Fibroblast of lung (primary cell): ENCODE results near the gene CTNNA2. TPM values are rescaled to one million over a fixed set of nuclear protein-coding genes. Genes with fewer than 3 reads are reported as not detected.
A peak's percentile ranks its signal among the peaks of the same experiment; 100 is the strongest.

Source experiments
- DNase-seq, 2 donors: peaks; one replicate each; pipeline versions ENCODE4 v3.0.0 to v3.0.0-alpha.2; 2010; ENCODE audit warnings: low read depth in 2 of 2
- H2AFZ ChIP-seq: 2 replicates; pipeline ENCODE4 v1.5.1; 2012; ENCODE audit warnings: low read length, control low read depth, inconsistent platforms
- H3K27ac ChIP-seq: 2 replicates; pipeline ENCODE4 v1.5.1; 2011; ENCODE audit warnings: low read length, control low read depth; ENCODE audit not compliant: insufficient read depth
- H3K27me3 ChIP-seq: 2 replicates; pipeline ENCODE4 v1.5.1; 2011; ENCODE audit warnings: mild to moderate bottlenecking, low read length; ENCODE audit not compliant: control insufficient read depth, insufficient read depth
- H3K36me3 ChIP-seq: 2 replicates; pipeline ENCODE4 v1.5.1; 2011; ENCODE audit warnings: low read length; ENCODE audit not compliant: control insufficient read depth, insufficient read depth
- H3K4me1 ChIP-seq: 2 replicates; pipeline ENCODE4 v1.5.1; 2011; ENCODE audit warnings: low read length; ENCODE audit not compliant: control insufficient read depth, insufficient read depth; ENCODE audit errors: extremely low read depth
- H3K4me2 ChIP-seq: 2 replicates; pipeline ENCODE4 v1.5.1; 2011; ENCODE audit warnings: low read length, control low read depth; ENCODE audit not compliant: insufficient read depth; ENCODE audit errors: extremely low read depth
- H3K4me3 ChIP-seq, 4 experiments: fragments of 200-600 bp in 1 of 4; sonication (generic) in 1 of 4; replicated peaks in 1 of 4; 2 replicates each; pipeline ENCODE4 v1.5.1; 2011 to 2016; ENCODE audit warnings: low read length in 4 of 4, low read depth in 3 of 4, mild to moderate bottlenecking in 3 of 4, control low read depth in 2 of 4, inconsistent platforms in 1 of 4, mixed read lengths in 1 of 4; ENCODE audit not compliant: insufficient read depth in 1 of 4; ENCODE audit errors: control extremely low read depth in 1 of 4
- H3K79me2 ChIP-seq: 2 replicates; pipeline ENCODE4 v1.5.1; 2012; ENCODE audit warnings: mild to moderate bottlenecking, low read length, inconsistent platforms; ENCODE audit not compliant: control insufficient read depth, insufficient read depth
- H3K9ac ChIP-seq: 2 replicates; pipeline ENCODE4 v1.5.1; 2011; ENCODE audit warnings: mild to moderate bottlenecking, low read length, control low read depth; ENCODE audit not compliant: insufficient read depth
- H3K9me3 ChIP-seq: 2 replicates; pipeline ENCODE4 v1.5.1; 2012; ENCODE audit warnings: low read depth, low read length; ENCODE audit not compliant: control insufficient read depth, insufficient read depth
- H4K20me1 ChIP-seq: 2 replicates; pipeline ENCODE4 v1.5.1; 2011; ENCODE audit warnings: low read length; ENCODE audit not compliant: control insufficient read depth, insufficient read depth; ENCODE audit errors: extremely low read depth
- EZH2 ChIP-seq: IDR thresholded peaks from 2 replicates; pipeline ENCODE4 v1.5.1; 2012; ENCODE audit warnings: low read length, control low read depth, mild to moderate bottlenecking; ENCODE audit errors: missing control alignments
- polyA plus RNA-seq, 2 donors: library from polyadenylated mRNA; depleted of rRNA in 1 of 2; stranded (reverse) in 1 of 2; unstranded in 1 of 2; fragments of >200 nt; gene quantifications; 2 replicates each; pipeline ENCODE4 v1.2.1, GENCODE V29; 2011 to 2012; ENCODE audit warnings: missing spikeins in 1 of 2
- total RNA-seq: library from RNA; depleted of rRNA; stranded (reverse); fragments of >200 nt; gene quantifications from 2 replicates; pipeline ENCODE4 v1.2.1, GENCODE V29; 2014
- TF ChIP-seq, protein P1 (sequence below), 2 donors: IDR thresholded peaks in 1 of 2; conservative IDR thresholded peaks in 1 of 2; 1 replicate in 1 of 2; 2 replicates in 1 of 2; pipeline ENCODE4 v1.5.1; 2011 to 2012; ENCODE audit warnings: low read length in 2 of 2, control low read depth in 1 of 2, inconsistent platforms in 1 of 2, low read depth in 1 of 2, mild to moderate bottlenecking in 1 of 2

CTNNA2 gene
- total and polyA plus RNA-seq, 2 donors (not counting 1 experiment from before 2014, with no cell fraction given), result not detected

GRCh38 chr2:79721061-79721460, 208.2 kb downstream of the CTNNA2 start:
- H4K20me1 ChIP-seq, result no peaks in the 10 kb centered on the region
- no peak for DNase-seq
- no peak overlapping the region for H3K9ac ChIP-seq
- H3K79me2 ChIP-seq, result no peaks in the 10 kb centered on the region
- no peak for TF ChIP-seq EZH2
- TF ChIP-seq, protein P1, sequence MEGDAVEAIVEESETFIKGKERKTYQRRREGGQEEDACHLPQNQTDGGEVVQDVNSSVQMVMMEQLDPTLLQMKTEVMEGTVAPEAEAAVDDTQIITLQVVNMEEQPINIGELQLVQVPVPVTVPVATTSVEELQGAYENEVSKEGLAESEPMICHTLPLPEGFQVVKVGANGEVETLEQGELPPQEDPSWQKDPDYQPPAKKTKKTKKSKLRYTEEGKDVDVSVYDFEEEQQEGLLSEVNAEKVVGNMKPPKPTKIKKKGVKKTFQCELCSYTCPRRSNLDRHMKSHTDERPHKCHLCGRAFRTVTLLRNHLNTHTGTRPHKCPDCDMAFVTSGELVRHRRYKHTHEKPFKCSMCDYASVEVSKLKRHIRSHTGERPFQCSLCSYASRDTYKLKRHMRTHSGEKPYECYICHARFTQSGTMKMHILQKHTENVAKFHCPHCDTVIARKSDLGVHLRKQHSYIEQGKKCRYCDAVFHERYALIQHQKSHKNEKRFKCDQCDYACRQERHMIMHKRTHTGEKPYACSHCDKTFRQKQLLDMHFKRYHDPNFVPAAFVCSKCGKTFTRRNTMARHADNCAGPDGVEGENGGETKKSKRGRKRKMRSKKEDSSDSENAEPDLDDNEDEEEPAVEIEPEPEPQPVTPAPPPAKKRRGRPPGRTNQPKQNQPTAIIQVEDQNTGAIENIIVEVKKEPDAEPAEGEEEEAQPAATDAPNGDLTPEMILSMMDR (conservative IDR thresholded peaks at IDR 0.05 in 1 of 2, IDR thresholded peaks at IDR 0.05 in 1 of 2; ENCODE audit: low read depth in 1 of 2, low read length in 2 of 2), result no peak
- H3K36me3 ChIP-seq, result no peaks in the 10 kb centered on the region
- peaks cover 3% of the 10 kb centered on the region for H3K4me1 ChIP-seq
- H3K27me3 ChIP-seq, result no peaks in the 10 kb centered on the region
- H3K4me2 ChIP-seq, result no peak overlapping the region
- H3K27ac ChIP-seq, result no peak overlapping the region
- H2AFZ ChIP-seq, result no peak overlapping the region
- no peaks in the 10 kb centered on the region for H3K9me3 ChIP-seq
- no peak overlapping the region for H3K4me3 ChIP-seq

GRCh38 chr2:79721966-79722365, 209.1 kb downstream of the CTNNA2 start:
- Histone ChIP-seq H3K27ac (no peak overlapping the region), H3K27me3 (no peaks in the 10 kb centered on the region), H2AFZ (no peak overlapping the region), H3K9me3 (no peaks in the 10 kb centered on the region), H3K4me2 (no peak overlapping the region), H3K9ac (no peak overlapping the region), H3K4me3 (no peak overlapping the region), H3K36me3 (no peaks in the 10 kb centered on the region), H4K20me1 (no peaks in the 10 kb centered on the region), H3K79me2 (no peaks in the 10 kb centered on the region), H3K4me1 (peaks cover 3% of the 10 kb centered on the region)
- DNase-seq, result peak; percentile 2 to 73
- TF ChIP-seq, protein P1 (conservative IDR thresholded peaks at IDR 0.05 in 1 of 2, IDR thresholded peaks at IDR 0.05 in 1 of 2; ENCODE audit: low read depth in 1 of 2, low read length in 2 of 2), result no peak
- no peak for TF ChIP-seq EZH2

GRCh38 chr2:79723830-79724229, 211.0 kb downstream of the CTNNA2 start:
- peak overlapping the region; percentile 48 for H3K27ac ChIP-seq
- DNase-seq, result peak; percentile 81 to 100
- no peak overlapping the region for H3K9ac ChIP-seq
- no peaks in the 10 kb centered on the region for H3K36me3 ChIP-seq
- H3K27me3 ChIP-seq, result no peaks in the 10 kb centered on the region
- no peak overlapping the region for H3K4me2 ChIP-seq
- no peak overlapping the region for H3K4me3 ChIP-seq
- no peaks in the 10 kb centered on the region for H3K4me1 ChIP-seq
- H4K20me1 ChIP-seq, result no peaks in the 10 kb centered on the region
- no peak overlapping the region for H2AFZ ChIP-seq
- H3K79me2 ChIP-seq, result no peaks in the 10 kb centered on the region
- no peaks in the 10 kb centered on the region for H3K9me3 ChIP-seq
- TF ChIP-seq EZH2, result no peak
- TF ChIP-seq, protein P1 (conservative IDR thresholded peaks at IDR 0.05 in 1 of 2, IDR thresholded peaks at IDR 0.05 in 1 of 2; ENCODE audit: low read depth in 1 of 2, low read length in 2 of 2), result no peak
